8988T (cell line): ENCODE measurements around the gene TMEM31.

Experiments used
- DNase-seq: peaks from one replicate; pipeline ENCODE4 v3.0.0; 2011

The TMEM31 gene, protein sequence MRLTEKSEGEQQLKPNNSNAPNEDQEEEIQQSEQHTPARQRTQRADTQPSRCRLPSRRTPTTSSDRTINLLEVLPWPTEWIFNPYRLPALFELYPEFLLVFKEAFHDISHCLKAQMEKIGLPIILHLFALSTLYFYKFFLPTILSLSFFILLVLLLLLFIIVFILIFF

DNA sequence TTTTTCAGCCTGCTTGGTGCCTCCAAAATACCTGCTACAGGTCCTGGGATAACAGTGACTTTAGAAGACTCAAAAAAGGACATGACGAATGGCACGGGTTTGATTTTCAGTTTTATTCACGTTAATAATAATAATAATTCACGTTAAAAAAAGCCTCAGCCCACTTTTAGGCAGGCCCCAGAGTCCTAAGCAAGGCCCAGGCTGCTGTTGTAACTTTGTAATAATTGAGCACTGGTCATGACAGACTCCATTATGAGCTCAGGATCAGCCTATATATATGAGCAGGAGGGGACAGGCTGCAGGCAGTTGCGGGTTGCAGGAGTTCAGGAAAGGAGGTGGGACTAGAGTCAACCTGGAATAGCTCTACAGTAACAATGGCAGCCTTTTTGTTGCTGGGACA is at the start of gene TMEM31:
Gene TMEM31 (plus strand): TSS at position 301 of the 400 bp plus-strand sequence. CDS start 1,350 bp downstream, outside the sequence.
- DNase-seq = no peak

DNA sequence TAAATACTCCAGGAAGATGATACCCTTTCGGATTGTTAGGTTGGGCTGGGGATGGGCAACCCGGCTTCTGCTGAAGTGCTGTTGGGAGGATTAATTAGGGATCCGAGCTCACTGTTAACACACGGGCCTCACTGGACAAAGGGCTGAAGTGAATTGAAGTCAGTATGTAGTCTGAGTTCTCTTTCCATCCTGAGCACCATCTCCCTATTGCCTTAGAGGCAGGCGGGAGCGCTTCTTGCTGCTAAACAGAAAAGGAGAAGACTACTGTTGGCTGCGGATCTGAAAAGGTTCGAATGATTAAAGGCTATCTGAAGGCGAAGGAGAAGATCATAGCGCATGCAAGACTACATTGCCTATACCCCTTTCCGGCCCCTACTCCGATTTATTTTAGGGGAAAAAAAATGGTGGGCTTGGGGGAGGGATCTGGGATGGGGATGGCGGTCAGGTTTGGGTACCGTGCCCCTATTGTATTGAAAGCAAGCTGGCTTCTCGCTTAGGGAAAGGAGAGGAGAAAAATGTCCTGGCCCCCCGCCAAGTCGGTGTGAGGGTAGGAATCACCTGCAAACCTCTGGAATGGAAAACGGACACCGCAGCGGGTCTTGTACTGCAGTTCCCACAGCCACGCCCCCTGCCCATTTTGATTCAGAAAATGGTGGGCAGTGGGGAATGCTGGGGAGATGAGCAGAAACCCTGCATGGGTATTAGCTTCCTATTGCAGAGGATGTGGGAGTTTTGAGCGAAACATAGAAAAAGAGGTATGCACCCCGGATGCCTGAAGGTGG is 46.5 kb upstream of the TMEM31 start:
- no peak for DNase-seq

DNA sequence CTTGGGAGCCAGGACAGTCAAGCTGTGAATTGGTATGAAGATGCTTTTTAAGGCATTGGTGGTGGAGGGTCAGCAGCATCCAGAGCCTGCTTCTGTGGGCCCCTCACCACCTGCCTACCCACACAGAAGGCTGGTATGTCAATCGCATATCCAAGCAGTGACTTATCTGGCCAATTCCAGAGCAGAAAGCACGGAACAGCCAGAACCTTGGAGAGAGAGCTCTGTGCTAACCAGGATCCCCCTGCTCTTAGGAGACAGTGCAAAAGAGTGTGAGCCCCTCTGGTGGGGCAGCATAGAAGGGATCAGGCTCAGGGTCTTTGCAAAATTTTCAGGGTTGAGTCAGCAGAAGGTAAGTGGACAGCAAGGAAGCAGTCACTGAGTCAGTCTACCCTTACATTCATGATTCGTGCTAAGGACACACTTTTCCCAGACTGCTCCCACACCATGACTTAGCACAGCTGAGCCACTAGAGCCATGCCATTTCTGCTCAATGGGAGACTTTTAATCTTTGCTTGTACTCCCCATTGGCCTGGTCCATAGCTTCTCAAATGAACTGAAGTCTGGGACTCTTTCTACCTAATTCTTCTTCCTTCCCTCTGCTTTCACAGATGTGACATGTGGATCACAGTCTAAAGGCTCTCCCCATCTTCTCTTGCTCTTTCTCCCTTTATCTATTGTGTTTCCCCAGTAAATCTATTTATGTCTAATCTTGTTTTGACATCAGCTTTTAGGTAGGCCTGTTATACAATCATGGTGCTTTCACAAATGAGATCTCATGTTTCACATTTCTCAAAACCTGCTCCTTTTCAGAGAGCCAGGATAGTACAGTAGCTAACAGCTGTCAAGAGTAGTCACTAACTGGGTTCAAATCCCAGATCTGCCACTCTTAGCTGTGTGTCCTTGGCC is 44.3 kb upstream of the TMEM31 start:
- no peak for DNase-seq

DNA sequence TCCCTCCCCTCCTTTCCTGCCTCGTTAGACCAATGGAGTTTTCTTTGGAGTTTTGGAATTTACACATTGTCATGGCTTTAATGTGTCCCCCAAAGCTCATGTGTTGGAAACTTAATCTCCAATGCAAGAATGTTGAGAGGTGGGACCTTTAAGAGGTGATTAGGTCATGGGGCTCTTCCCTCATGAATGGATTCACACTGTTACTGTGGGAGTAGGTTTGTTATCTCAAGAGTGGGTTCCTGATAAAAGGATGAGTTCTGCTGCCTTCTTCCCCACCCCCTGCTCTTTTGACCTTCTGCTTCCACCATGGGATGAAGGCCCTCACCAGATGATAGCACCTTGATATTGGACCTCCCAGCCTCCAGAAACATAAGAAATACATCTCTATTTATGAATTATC is 41.0 kb upstream of the TMEM31 start:
- no peak for DNase-seq

DNA sequence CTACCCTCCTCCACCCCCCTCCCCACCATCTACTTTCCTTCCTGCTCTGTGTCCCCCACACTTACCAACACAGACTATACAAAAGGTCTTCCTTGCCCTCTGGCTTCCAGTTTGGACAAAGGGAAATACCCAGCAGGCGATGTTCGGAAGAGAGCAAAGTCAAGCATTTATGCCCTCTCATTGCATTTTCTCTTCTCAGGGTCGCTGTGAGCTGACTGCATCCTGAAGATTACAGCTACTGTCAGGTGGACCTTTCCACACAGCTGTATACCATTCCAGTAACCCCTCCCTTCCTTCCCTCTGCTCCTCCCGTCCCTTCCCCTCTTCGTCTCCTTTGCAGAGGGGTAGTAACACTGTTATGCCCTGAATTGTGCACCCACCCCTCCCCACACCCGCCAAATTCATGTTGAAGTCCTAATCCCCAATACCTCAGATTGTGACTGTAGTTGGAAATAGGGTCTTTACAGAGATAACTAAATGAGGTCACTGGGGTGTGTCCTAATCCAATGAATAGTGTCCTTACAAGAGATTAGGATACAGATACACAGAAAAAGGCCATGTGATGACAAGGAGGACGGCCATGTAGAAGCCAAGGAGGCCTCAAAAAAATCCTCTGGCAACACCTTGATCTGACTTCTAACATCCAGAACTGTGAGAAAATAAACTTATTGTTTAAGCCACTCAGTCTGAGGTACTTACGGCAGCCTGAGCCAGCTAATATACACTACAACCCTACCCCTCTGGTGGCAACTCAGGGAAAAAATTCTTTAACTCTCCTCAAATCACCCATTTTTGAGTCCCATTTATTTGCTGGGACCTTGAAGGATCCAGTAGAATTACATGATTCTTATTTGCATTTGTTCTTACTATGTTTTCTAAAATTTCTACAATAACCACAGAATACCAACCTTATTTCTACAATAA is 35.9 kb upstream of the TMEM31 start:
- no peak for DNase-seq

DNA sequence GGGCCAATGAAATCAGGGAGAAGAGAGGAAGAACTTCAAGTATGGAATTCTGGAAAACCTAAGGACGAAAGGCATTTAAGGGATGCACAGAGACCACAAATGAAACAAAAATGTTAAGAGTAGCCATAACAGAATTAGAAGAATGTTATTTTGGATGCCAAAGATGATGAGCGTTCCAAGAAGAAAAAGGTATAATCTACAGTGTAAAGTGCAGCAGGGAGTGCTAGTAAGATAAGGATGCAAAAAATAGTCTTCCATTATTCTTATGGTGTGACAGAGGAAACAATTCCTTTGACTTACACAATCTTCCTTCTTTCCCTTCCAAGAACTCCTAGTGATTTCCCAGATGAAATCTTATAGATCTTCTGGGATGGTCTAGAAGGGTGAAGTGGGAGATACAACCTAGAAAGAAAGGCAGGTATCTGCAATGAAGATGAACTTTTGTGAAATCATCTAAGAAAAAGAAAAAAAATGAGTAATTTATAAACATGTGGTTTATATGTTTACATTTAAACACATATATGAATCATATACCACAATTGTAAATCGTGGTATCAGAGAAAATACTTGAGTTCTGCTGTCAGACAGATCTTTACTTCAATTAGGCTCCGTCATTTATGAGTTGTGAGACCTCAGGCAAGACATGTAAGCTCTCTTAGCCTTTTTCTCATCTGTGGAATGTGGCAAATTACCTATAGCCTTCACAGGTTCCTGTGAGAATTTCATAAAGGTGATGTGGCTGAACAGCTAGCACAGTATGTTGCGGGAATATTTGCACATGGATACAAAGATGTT is 32.3 kb upstream of the TMEM31 start:
- no peak for DNase-seq

DNA sequence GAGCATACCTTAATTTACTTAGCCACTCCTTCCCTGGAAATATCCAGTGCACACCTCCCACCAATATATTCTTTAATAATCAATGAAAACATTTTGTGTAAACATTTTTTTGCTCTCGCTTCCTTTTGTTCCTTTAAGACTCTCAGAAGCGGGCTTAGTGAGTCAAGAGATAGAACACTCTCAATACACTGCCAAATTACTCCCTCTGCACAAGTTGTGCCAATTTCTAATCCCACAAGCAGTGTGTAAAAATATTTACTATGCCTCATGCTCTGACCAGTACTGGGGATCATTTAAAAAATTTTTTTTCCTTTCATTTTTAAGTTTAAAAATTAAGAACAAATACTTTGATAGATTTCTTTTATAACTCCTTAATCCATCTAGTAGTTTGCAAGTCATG is 29.3 kb upstream of the TMEM31 start:
- no peak for DNase-seq

DNA sequence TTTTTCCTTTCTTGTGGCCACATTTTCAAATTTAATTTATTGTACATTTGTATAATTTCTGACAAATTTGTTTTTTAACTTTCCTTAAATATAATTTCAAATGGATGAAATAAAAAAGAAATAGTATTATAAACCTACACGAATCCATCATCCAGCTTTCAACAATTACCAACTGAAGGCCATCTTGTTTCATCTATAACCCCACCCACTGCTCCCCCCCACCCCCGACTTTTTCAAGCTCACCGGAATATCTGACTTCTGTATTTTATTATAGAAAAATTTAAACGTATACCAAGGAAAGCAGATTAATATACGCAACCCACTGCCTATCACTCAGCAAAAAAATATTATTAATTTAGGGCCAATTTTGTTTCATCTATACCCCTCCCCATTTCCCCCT is 25.3 kb upstream of the TMEM31 start:
- DNase-seq = no peak

DNA sequence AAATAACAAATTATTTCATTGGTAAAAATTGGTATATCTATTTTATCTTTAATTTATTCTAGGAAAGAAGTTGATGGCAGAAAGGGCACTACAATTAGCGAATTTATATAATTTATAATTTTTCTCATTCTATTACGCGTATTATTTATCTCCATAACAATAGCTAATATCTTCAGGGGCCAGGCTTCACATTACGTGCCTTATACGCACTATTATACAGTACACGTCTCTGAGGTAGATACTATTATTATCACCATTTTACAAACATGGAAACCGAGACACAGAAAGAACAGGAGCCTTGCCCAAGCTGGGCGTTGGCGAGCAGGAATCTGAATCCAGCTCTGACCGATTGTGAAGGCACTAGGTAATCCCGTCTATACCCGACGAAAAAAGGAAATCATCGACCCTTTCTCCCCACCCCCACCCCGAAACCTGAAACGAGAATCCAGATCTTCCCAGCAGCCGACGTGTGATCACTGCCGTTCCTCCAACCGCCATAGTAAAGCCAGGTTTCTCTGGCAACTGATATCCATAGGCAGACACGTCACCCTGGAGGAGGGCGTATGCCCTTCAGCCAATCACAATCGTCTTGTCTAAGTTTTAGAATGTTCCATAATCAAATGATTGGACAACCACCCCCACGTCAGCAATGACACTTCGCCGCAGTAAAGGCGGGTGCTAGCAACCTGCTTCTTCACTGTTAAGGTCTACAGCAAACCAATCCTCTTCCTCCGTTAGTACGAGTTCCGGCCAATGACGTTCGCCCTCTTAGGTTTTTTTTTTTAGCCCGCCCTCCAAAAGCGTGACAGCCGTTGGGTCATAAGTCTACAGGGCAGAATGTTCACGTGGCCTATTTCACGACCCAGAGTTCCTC is 24.3 kb upstream of the TMEM31 start, which contains the start of gene MORF4L2:
Gene MORF4L2 (minus strand): TSS at position 501 of the 874 bp plus-strand sequence. CDS start 9,672 bp downstream, outside the sequence.
- DNase-seq = no peak

DNA sequence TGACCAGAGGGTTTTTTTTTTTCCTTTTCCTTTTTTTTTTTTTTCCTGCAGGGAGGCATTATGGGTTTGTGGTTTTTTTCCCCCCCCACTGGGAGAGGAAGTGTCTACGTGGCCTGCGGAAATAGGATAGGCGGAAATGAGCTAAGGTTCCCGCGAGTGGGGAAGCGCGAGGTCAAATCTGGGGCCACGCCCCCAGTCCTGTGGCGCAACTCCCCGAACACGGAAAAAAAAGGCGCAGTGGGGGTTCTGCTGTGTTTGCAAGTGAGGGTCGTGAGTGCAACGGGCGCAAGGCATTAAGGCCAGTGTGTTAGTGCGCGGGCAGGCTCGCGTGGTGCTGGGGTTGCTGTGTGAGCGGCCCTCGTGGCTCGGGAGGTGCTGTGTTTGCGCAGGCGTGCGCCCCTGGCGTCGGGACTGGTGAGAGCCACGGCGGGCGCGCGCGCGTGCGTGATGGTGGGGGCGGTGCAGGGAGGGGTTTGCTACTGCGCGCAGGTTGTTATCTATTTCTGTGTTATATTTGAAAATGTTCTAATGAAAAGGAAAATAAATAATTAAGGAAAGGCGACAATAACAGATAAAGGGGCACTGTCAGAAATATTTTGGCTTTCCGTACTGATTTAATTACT is 23.5 kb upstream of the TMEM31 start:
- no peak for DNase-seq

DNA sequence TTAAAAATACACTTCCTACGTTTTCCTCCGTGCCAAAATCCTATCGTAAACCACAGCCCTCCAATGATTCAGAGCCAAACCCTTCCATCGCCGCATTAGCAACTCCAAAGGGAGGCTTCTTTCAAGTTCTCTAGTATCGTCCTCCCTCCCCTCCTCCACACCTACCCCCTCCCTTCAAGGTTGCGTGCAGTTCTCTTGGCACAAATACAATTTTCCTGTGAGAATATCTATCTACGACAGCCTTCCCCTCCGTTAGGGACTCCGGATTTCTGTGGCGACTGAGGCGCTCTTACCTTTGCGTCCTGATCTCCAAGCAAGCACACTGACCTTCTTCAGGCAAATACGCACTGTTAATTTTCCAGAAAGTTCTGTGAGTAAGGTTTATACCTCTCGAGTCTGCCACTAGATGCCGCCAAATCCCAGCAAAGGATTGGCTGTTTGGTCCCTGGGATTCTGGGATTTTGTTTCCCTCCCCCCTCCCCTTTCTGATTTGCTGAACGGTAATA is 23.0 kb upstream of the TMEM31 start:
- no peak for DNase-seq

DNA sequence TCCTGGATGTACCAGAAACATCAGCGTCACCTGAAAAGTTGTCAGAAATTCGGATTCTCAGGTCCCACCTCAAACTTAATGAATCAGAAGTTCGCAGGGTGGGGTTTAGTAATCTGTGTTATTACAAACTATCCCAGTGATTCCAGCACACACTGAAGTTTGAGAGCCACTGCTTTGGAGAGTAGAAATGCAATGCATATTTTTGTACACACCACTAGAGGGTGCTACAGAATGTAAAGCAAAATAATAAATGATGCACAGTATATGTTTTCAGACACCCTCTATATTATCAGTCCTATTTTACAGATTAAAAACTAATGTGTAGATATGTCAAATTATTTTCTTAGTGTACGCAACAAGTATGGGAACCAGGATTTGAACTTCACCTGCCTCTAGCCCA is 21.8 kb upstream of the TMEM31 start:
- no peak for DNase-seq

DNA sequence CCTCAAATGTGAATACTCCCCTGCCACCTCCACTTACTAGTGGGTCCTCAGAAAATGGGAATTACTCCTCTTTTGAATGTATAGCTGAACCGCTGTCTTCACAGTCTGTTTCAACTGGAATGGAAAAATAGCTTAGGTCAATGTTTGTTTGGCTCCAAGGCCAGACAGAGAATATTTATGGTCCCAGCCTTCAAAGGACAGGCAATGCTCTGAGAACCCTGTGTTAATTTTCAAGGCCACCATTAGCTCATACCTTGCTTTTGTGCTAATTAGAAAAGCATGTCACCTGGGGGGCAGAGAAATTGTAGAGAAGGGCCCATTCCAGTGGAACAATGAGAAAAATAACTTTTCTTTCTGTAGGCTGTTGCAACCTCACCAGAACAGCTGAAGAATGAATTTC is 19.6 kb upstream of the TMEM31 start:
- no peak for DNase-seq

DNA sequence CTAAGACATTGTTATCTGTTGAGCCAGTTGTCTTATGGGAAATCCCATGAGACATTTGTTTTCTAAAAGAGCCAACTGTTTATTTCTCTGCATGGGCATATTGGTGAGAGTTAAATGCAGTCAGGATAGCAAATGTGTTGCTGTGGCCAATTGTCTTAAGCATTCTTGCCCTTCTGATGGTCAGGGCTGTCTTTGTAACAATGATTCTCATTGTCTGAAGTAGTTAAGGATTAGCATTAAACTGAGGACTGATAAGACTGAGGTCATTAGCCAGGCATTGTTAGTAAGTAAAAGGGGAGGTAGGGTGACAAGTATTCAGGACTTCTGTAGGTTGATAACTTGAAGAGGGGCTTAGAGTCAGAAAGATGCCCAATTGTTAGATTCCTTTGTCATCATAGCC is 13.0 kb upstream of the TMEM31 start:
- no peak for DNase-seq

DNA sequence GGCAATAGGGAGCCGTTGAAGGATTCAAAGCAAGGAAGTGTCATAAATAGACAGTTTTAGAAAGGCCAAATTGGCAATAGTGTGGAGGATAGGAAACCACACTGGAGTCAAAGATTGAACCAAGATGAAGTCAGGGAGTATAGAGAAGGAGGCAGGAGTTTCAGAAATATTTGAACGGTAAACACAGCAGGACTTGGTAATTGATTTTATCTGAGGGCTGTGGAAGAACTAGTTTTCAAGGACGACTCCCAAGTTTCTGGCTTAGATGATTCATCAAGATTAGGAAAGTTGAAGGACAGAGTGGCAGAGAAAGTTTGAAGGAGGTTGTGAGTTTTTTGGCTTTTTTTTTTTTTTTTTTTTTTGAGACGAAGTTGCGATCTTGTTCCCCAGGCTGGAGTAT is 11.5 kb upstream of the TMEM31 start:
- DNase-seq = no peak

DNA sequence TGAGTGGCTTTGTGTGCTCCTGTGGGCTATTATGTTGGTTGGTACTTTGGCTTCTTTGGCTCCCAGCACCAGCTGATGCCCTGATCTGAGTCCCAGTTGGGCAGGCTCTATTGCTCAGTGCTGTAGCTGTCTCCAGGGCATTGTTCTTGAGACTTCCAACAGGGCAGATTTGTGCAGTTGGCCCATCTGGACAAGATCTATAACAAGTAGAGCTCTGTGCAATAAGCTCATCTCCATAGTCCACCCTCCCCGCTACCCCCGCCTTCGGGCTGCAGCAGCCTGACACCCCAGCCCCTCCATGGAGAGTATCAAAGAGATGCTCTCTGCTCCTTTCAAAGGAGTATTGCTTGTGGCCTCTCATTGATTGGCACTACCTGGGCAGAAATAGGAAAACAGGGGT is 5.8 kb upstream of the TMEM31 start:
- DNase-seq = no peak

DNA sequence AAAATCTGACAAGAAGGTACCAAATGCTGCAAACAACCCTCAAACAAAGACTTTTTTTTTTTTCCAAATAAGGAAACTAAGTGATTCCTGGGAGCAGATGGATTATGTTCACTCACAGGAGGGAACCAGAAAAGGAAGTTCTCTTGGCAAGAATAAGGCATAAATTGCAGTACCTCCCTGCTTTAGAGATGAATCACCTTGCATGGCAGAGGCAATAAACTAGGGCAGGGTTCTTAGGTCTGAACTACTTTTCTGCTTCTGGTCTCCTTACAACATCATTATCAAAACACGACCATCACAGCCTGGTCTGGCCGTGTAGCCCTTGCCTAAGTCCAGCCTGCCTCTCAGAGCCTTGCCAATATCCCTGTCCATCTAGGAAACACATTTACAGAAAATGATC is 6.3 kb downstream of the TMEM31 start:
- DNase-seq = no peak

DNA sequence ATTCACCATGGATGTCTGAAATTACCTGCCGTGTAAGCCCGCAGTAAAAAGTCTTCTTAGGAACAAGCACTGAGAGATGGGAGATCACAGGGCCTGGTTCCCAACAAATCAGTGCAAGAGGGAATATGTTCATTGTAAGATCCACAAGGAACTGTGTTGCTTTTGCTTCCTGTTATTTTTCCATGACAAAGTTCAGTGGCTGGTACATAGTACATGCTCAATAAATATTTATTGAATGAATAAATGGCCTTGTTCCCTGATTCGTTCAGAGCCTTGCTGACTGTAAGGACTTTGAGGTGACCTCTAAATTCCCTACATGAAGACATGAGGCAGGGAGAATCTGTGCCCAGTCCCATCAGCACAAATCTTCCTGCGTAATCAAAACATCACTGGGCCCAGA is 7.4 kb downstream of the TMEM31 start:
- no peak for DNase-seq

DNA sequence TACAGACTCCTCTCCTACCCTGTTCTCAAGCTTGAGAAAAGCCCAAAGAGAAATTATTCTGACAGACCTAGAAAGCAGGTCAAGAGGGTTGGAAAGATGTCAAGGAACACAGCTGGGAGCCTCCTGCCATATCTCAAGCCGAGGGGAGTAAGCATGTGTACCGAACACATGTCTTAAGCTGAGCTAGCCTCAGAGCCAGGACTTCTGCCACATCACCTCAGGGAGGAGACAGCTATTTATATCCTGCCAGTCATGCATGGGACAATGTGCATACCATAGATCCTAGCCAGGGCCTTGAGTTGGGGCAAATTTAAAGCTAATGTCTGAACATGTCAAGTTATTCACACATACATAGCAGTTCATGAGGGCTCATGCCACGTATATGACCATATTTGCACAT is 11.8 kb downstream of the TMEM31 start:
- no peak for DNase-seq

DNA sequence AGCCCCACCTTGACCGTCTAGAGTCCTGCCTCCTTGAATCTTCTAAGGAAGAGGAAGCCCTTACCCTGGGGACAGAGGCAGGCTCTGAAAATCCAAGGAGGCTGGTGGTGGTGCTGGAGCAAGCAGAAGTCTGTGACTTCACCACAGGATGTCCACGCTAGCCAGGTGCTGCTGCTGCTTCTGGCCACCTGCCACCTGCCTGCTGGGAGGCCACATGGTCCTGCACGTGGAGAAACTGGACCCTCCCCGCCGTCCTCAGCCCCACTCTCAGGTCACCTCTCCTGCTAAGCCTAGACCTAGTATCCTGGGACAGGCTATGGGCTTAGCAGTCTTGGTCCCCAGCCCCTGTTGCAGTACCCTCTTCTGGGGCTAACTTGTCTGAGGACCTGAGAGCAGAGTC is 15.8 kb downstream of the TMEM31 start:
- no peak for DNase-seq
